ENCODE data around the gene COL8A1. TPM values are rescaled to one million over a fixed set of nuclear protein-coding genes. Genes with fewer than 3 reads are reported as not detected.
"Not testable (repeated sequence)": the region's sequence is repeated elsewhere in the genome, so short reads cannot be mapped to it uniquely, and the experiment has no call there.

Gene COL8A1
- total RNA-seq, 2 donors from 2014 or later: 0.10 TPM; not detected in 1

- Mint-ChIP-seq H3K4me3 (no peak overlapping the region), H3K27me3 (peaks cover 0 to 16% of the 10 kb centered on the region in 2 donors), H3K27ac (no peak overlapping the region), H3K4me1 (ENCODE audit: low read depth in 2 of 2) (no peaks in the 10 kb centered on the region), H3K36me3 (no peaks in the 10 kb centered on the region), H3K9me3 (peaks cover 3% of the 10 kb centered on the region)
- no peak for ATAC-seq
- no peak for DNase-seq (ENCODE audit: low spot score)
Observed at GRCh38 chr3:99712291-99712954, 74.0 kb downstream of the COL8A1 start.

GRCh38 chr3:99713440-99713839, 75.0 kb downstream of the COL8A1 start:
- Mint-ChIP-seq H3K4me3 (no peak overlapping the region), H3K4me1 (ENCODE audit: low read depth in 2 of 2) (no peaks in the 10 kb centered on the region), H3K27me3 (peaks cover 0 to 23% of the 10 kb centered on the region in 2 donors), H3K9me3 (peaks cover 3% of the 10 kb centered on the region), H3K27ac (no peak overlapping the region), H3K36me3 (no peaks in the 10 kb centered on the region)
- ATAC-seq: no peak
- DNase-seq (ENCODE audit: low spot score): no peak

GRCh38 chr3:99714146-99714545, 75.8 kb downstream of the COL8A1 start:
- Mint-ChIP-seq H3K4me1 (ENCODE audit: low read depth in 2 of 2) (no peaks in the 10 kb centered on the region), H3K36me3 (no peaks in the 10 kb centered on the region), H3K27ac (no peak overlapping the region), H3K4me3 (no peak overlapping the region), H3K27me3 (peaks cover 0 to 18% of the 10 kb centered on the region in 2 donors), H3K9me3 (peaks cover under 1% of the 10 kb centered on the region)
- no peak for ATAC-seq
- DNase-seq (ENCODE audit: low spot score): no peak

- no peaks in the 10 kb centered on the region for H3K36me3 Mint-ChIP-seq
- H3K9me3 Mint-ChIP-seq: no peaks in the 10 kb centered on the region
- no peak for ATAC-seq
- H3K27me3 Mint-ChIP-seq: peaks cover 0 to 16% of the 10 kb centered on the region in 2 donors
- no peak overlapping the region for H3K27ac Mint-ChIP-seq
- DNase-seq (ENCODE audit: low spot score): no peak
- no peaks in the 10 kb centered on the region for H3K4me1 Mint-ChIP-seq (ENCODE audit: low read depth in 2 of 2)
- H3K4me3 Mint-ChIP-seq: no peak overlapping the region
Observed at GRCh38 chr3:99714575-99714974, 76.2 kb downstream of the COL8A1 start.

GRCh38 chr3:99716463-99716995, 78.1 kb downstream of the COL8A1 start:
- Mint-ChIP-seq H3K27me3 (peaks cover 0 to 24% of the 10 kb centered on the region in 2 donors), H3K4me3 (no peak overlapping the region), H3K27ac (no peak overlapping the region), H3K4me1 (ENCODE audit: low read depth in 2 of 2) (no peaks in the 10 kb centered on the region), H3K9me3 (no peaks in the 10 kb centered on the region), H3K36me3 (no peaks in the 10 kb centered on the region)
- DNase-seq (ENCODE audit: low spot score) (no peak), ATAC-seq (no peak)

- DNase-seq (ENCODE audit: low spot score) (no peak), ATAC-seq (no peak)
- H3K4me3 Mint-ChIP-seq: no peak overlapping the region
- H3K9me3 Mint-ChIP-seq: no peaks in the 10 kb centered on the region
- H3K36me3 Mint-ChIP-seq: no peaks in the 10 kb centered on the region
- peaks cover 0 to 16% of the 10 kb centered on the region in 2 donors for H3K27me3 Mint-ChIP-seq
- H3K27ac Mint-ChIP-seq: no peak overlapping the region
- no peaks in the 10 kb centered on the region for H3K4me1 Mint-ChIP-seq (ENCODE audit: low read depth in 2 of 2)
Observed at GRCh38 chr3:99720985-99721632, 82.7 kb downstream of the COL8A1 start.

DNA sequence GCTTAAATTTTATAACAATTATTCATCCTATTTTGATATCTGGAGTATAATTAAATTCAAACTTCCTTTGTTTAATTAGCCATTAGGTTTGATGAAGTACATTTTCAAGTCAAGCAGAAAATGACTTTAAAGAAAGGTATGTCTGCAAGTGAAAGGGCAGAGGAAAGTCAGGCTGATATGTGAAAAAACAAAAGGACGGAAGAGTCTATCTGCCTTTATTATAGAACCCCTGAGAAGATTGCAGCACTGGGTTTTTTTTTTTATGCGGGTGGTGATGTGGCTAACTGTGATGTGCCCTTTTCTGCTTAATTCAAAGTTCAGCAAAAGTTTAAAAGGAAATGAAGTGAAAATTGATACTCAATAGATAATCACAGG, 83.2 kb downstream of the COL8A1 start:
- peaks cover 0 to 16% of the 10 kb centered on the region in 2 donors for H3K27me3 Mint-ChIP-seq
- no peaks in the 10 kb centered on the region for H3K36me3 Mint-ChIP-seq
- H3K27ac Mint-ChIP-seq: no peak overlapping the region
- no peaks in the 10 kb centered on the region for H3K4me1 Mint-ChIP-seq (ENCODE audit: low read depth in 2 of 2)
- H3K4me3 Mint-ChIP-seq: no peak overlapping the region
- no peak for ATAC-seq
- no peak for DNase-seq (ENCODE audit: low spot score)
- H3K9me3 Mint-ChIP-seq: no peaks in the 10 kb centered on the region

DNA sequence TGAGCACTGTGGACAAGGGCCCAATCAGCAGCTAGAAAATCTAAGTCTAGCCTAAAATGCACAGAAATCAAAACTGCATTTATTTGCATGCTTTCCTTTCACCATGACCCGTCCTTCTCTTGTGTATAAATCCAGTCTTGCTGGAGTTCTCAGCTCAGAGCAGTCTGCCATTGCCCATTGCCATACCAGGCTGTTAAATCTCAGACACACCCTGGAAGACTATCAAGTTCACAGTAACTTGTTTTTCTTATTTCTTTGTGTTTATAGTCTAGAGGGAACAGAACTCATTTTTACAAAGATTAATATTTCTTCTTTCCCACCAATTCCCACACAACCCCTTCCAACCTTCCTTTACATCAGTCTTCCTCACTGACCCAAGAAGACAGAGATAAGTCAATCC, 85.9 kb downstream of the COL8A1 start:
- DNase-seq (ENCODE audit: low spot score) (no peak), ATAC-seq (no peak)
- Mint-ChIP-seq H3K4me1 (ENCODE audit: low read depth in 2 of 2) (no peaks in the 10 kb centered on the region), H3K9me3 (no peaks in the 10 kb centered on the region), H3K4me3 (no peak overlapping the region), H3K27me3 (peaks cover 0 to 9% of the 10 kb centered on the region in 2 donors), H3K27ac (no peak overlapping the region), H3K36me3 (no peaks in the 10 kb centered on the region)

- H3K36me3 Mint-ChIP-seq: no peaks in the 10 kb centered on the region
- no peaks in the 10 kb centered on the region for H3K4me1 Mint-ChIP-seq (ENCODE audit: low read depth in 2 of 2)
- H3K27me3 Mint-ChIP-seq: no peaks in the 10 kb centered on the region
- no peak overlapping the region for H3K27ac Mint-ChIP-seq
- no peak for DNase-seq (ENCODE audit: low spot score)
- H3K4me3 Mint-ChIP-seq: no peak overlapping the region
- ATAC-seq: no peak
- no peaks in the 10 kb centered on the region for H3K9me3 Mint-ChIP-seq
Observed at GRCh38 chr3:99730870-99731269, 92.5 kb downstream of the COL8A1 start.

GRCh38 chr3:99731499-99731898, 93.1 kb downstream of the COL8A1 start:
- Mint-ChIP-seq H3K36me3 (no peaks in the 10 kb centered on the region), H3K27ac (no peak overlapping the region), H3K4me1 (ENCODE audit: low read depth in 2 of 2) (no peaks in the 10 kb centered on the region), H3K4me3 (no peak overlapping the region), H3K27me3 (no peaks in the 10 kb centered on the region), H3K9me3 (no peaks in the 10 kb centered on the region)
- DNase-seq (ENCODE audit: low spot score) (no peak), ATAC-seq (no peak)

- not testable (repeated sequence) for H3K27me3 Mint-ChIP-seq; ATAC-seq; H3K36me3 Mint-ChIP-seq; H3K9me3 Mint-ChIP-seq; DNase-seq (ENCODE audit: low spot score); H3K4me3 Mint-ChIP-seq; H3K27ac Mint-ChIP-seq; H3K4me1 Mint-ChIP-seq (ENCODE audit: low read depth in 2 of 2)
Observed at GRCh38 chr3:99740371-99740770, 102.0 kb downstream of the COL8A1 start.

DNA sequence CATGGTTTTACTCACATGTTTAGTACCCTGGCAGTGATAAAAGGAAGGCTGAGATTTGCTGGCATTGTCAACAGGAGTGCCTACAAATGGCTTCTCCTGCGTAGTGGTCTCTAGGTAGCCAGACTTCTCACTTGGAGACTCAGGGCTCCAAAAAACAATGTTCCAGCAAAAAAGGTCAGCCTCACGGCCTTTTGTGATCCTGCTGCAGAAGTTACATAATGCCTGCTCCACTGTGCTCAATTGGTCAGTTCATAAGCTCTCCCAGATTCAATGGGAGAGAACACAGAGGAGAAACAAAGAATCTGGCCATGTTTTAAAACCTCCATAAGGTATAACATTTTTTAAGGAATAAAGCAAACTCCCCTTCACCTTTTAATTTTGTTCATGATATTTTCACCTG, 103.2 kb downstream of the COL8A1 start:
- Mint-ChIP-seq H3K4me1 (ENCODE audit: low read depth in 2 of 2) (no peaks in the 10 kb centered on the region), H3K36me3 (no peaks in the 10 kb centered on the region), H3K9me3 (no peaks in the 10 kb centered on the region), H3K27me3 (no peaks in the 10 kb centered on the region), H3K4me3 (no peak overlapping the region), H3K27ac (no peak overlapping the region)
- DNase-seq (ENCODE audit: low spot score) (no peak), ATAC-seq (no peak)

GRCh38 chr3:99747915-99748314, 109.5 kb downstream of the COL8A1 start:
- no peaks in the 10 kb centered on the region for H3K4me1 Mint-ChIP-seq (ENCODE audit: low read depth in 2 of 2)
- ATAC-seq: no peak
- no peak for DNase-seq (ENCODE audit: low spot score)
- H3K27ac Mint-ChIP-seq: no peak overlapping the region
- no peaks in the 10 kb centered on the region for H3K9me3 Mint-ChIP-seq
- H3K4me3 Mint-ChIP-seq: no peak overlapping the region
- H3K27me3 Mint-ChIP-seq: peaks cover 2 to 8% of the 10 kb centered on the region in 2 donors
- no peaks in the 10 kb centered on the region for H3K36me3 Mint-ChIP-seq

DNA sequence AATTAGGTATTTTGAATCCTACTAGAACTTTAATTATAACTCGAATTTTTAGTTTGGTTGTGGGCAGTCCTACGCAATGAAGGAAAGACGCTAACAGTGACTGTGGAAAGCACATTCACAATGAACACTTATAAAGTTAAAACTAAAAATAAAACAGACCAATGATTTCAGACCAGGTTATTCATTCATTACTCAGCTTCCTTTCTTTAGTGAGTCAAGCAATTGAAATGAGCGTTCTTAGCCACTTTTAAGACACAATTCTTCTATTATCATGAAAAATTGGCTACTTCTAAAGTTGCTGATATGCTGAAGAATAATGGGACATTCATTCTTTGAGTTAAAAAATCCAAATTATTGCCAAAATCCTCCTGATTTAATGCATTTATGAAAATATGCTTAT, 113.3 kb downstream of the COL8A1 start:
- ATAC-seq (no peak), DNase-seq (ENCODE audit: low spot score) (no peak)
- no peaks in the 10 kb centered on the region for H3K4me1 Mint-ChIP-seq (ENCODE audit: low read depth in 2 of 2)
- H3K27me3 Mint-ChIP-seq: peaks cover 6 to 8% of the 10 kb centered on the region in 2 donors
- H3K27ac Mint-ChIP-seq: no peak overlapping the region
- H3K9me3 Mint-ChIP-seq: no peaks in the 10 kb centered on the region
- H3K4me3 Mint-ChIP-seq: no peak overlapping the region
- H3K36me3 Mint-ChIP-seq: no peaks in the 10 kb centered on the region

All from natural killer cell treated with Interleukin-12 subunit alpha and Interleukin-12 subunit beta and Interleukin-15 and Interleukin-18, amount 100 ng/mL, for 72 hours (primary cell).